ENCODE results near the gene MOGAT1.

GRCh38 chr2:222743251-222743812 is 71.9 kb downstream of the MOGAT1 start:
- no peak for TF ChIP-seq GATA2 (IDR thresholded peaks at IDR 0.05; ENCODE audit: low read depth, low read length)
- no peak for TF ChIP-seq GATA3 (IDR thresholded peaks at IDR 0.05; ENCODE audit: low read depth, low read length)

All from SH-SY5Y (cell line).